Activated CD4-positive, alpha-beta T cell treated with anti-CD3 and anti-CD28 coated beads, Interleukin-2, amount 50 U/mL, for 1 hour (primary cell): Measurements from ENCODE around the gene STK40.
A peak's percentile ranks its signal among the peaks of the same experiment; 100 is the strongest.

Experiments
- DNase-seq: peaks from one replicate; pipeline ENCODE4 v3.0.0-alpha.2; 2020

STK40 gene

DNA sequence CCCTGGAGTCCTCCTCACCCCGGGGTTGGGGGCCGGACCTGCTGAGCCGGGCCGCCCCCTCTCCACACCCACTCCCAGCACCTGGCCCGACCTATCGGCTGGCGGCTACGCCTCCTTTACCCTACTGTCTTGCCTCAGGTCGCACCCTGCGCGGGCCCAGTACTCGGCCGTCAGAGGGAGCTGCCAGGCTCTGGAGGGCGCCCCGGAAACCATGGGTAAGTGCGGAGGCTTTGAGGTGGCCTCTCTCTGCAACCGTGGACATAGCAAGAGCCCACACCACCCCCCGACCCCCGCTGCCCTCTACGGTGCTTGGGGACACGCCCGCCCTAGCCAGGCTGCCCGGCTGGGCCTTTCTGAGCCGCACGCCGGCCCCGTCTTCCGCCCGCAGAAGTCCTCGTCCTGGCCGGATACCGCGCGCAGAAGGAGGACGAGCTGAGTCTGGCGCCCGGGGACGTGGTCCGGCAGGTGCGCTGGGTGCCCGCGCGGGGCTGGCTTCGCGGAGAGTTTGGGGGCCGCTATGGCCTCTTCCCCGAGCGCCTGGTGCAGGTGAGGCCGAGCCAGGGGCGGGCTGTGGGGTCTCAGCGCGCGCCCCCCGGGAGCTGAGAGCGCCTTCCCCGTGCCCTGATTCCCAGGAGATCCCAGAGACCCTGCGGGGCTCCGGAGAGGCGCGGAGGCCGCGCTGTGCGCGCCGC lies 79.4 kb downstream of the STK40 start, which contains the start of gene SH3D21:
SH3D21 (plus strand) TSS at position 159 of the 692 bp plus-strand sequence; CDS start at position 212, 53 bp downstream.
- peak; percentile 57 for DNase-seq

DNA sequence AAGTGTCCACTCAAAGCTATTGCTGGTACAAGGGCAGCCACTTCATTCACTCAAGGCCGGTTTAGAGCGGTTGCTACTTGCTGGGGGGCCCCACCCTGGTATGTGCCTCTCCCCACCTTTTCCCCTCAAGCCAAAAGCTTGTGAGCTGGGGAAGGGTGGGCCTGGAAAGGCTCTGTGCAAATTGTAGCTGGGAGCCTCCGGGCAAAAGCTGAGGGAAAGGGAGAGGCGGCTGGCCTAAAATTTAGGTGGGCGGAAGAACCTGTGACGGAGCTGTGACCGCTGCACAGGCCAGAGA lies 79.9 kb downstream of the STK40 start:
- no peak for DNase-seq

DNA sequence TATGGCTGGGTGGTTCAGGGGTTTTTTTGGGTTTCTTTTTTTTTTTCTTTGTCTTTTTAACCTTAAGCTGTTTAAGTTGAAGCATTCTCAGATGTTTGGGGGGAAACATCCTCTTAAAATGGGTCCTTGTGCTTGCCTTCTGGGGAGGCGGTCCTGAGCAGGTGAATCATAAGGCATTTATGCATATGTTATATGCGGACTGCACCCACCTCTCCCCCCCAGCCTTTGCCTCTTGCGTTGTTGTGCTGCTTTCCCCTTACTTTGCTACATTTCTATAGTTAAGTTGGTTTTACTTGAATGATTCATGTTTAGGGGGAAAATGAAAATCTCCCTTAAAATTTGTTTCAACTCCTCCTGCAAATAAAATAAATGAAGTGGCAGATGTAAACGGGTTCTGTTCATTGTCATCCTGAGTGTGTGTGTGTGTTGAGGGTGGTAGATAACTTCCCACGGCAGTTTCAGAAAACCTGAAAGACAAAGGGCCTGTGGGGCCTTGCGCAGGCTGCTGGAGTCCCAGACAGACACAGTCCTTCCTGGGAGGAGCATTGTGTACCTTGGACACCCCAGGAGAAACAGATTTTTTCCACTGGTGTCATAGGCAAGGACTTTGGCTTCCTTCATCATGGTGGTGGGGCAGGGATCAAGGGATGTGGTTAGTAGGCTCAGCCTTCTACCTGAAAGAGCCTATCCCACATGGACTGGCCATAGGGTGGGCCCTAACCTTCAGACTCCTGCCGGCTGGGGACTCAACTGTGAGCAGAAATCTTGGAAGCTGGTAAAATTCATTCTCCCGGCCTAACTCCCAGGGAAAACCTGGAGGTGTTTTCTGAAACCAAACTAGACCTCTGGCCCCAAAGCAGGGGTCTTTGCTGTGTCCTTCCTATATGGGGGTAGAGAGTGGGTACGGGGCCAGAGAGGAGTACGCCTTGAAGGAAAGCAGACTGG lies 80.5 kb downstream of the STK40 start:
- no peak for DNase-seq

DNA sequence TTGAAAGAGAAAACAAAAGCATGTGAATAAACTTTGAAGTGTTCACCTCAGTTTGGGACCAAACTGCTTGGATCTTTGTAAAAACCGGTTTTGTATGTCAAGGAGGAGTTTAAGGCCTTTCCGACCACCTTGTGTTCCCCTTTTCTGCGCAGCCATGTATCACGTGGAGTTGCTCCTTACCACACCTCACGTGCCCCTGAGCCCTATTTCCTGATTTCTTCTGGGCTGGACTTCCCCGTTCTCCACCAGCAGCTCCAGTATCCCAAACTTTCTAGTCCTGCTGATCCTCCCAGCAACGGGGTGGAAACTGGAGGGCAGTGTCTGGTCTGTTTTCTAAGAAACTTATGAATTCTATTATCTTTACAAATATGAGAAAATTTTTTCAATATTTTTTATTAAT lies 81.2 kb downstream of the STK40 start:
- no peak for DNase-seq

DNA sequence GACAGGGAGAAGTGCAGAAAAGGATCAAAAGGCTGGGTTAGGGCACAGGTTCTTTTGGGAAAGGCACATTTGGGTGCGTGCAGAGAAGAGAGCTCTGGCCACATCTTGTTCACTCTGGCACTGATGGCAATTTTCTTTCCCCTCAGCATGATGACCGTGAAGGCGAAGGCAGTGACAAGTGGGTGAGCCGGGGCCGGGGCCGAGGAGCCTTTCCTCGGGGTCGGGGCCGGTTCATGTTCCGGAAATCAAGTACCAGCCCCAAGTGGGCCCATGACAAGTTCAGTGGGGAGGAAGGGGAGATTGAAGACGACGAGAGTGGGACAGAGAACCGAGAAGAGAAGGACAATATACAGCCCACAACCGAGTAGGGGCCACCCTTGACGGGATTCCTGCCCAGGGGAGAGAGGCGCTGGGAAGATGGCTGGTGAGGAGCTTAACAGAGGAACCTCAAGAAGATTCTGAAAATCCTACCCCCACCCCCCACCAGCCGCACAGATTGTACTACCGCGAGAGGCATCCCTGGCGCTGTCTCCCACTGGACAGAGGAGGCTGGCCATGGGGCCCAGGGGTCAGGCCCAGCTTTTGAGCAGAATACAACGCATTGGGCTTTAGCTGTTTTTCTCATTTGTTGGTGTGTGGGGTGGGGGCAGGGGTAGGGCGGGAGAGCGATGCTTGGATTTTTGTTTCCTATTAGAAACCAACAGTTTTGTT lies 81.9 kb downstream of the STK40 start:
- no peak for DNase-seq

DNA sequence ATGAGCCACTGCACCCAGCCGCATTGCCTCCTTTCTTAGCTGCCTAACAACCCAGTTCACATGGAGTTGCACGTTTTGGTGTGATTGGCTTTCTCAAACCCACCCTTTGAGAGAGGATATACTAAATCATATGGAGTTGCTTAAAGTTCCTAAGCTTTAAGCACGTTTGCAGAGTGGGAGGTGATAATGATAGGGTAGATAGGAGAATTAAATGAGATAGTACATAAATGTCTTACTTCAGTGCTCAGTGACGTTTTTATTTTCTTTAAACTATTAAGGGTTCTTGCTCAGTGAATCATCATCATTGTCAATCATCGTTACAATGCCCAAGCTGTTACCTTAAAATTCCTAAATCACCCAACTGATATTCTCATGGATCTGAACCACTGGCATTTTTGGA lies 82.5 kb downstream of the STK40 start:
- DNase-seq: no peak

DNA sequence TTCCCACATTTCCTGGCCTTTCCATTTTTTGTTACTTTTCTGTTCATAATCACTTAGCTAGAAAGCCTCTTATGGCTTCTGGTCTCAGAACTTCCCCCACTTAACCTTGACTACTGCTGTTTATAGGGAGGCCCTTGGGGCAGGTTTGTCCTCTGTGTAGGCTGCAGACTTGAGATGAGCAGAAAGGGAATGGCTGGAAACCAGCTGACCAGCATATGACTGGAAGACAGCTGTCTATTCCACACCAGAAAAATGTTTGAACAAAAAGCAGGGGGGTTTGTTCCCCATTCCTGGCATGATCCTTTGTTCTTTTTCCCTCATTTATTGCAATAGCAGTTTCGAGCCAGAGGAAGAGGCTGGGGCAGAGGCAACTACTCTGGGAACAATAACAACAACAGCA lies 84.5 kb downstream of the STK40 start:
- no peak for DNase-seq

DNA sequence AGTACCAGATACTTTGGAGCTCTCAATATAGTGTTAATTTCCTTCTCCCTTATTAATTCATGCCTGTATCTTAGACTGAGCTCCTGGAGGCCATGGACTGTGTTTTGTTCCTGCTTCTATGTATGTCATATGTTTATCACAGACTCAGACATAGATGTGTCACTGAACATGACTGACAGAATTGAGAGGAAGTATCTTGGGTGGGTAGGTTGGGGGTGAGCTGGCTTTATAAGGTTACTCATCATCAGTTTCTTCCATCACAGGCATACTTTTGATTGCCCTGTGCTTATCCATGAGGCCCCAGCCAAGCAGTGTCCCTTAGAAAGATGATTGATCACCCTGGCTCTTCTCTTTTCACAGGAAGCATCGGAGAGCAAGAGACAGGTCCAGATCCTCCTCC lies 85.2 kb downstream of the STK40 start:
- no peak for DNase-seq

DNA sequence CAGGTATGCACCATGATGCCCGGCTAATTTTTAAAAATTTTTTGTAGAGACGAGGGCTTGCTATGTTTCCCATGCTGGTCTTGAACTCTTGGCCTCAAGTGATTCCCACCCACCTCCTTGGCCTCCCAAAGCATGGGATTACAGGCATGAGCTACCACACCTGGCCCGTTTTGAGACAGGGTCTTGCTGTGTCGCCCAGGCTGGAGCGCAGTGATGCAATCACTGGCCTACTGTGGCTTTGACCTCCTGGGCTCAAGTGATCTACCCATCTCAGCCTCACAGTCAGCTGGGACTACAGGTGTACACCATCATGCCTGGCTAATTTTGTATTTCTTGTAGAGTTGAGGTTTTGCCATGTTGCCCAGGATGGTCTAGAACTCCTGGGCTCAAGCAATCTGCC lies 87.1 kb downstream of the STK40 start:
- no peak for DNase-seq

DNA sequence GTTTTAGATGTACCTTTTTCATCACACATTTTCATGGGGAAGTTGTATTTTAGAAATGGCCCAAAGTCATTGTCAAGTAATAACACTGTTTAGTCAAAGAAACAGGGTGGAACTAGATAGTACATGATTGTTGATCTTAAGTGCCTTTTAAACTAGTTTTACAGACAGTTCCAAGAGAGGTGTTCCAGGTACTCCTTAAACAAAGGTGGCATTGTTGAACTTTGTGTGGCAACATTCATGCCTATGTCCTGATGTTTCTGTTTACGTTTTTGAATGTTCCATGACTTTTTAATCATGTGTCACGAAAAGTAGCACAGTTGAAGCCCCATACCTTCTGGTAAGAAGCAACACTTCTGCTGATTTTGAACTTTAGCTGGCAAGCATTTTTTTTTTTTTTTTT lies 88.7 kb downstream of the STK40 start:
- no peak for DNase-seq

DNA sequence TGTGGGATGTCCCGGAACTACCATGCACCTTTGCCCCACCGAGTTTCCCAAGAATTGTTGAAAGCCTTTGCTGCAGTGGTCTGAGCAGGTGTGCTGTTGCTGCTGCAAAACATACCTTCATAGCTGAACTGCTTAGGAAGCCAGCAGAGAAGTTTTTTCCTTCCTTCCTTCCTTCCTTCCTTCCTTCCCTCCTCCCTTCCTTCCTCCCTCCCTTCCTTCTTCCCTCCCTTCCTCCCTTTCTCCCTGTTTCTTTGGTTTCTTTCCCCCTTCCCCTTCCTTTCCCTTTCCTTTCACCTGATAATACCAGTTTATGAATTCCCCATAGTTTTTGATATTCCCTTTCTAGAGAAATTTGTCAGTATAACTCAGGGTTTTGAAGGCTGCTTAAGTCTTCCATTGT lies 90.3 kb downstream of the STK40 start:
- DNase-seq: no peak
